ENCODE data around the gene DCXR.

Gene DCXR

DNA sequence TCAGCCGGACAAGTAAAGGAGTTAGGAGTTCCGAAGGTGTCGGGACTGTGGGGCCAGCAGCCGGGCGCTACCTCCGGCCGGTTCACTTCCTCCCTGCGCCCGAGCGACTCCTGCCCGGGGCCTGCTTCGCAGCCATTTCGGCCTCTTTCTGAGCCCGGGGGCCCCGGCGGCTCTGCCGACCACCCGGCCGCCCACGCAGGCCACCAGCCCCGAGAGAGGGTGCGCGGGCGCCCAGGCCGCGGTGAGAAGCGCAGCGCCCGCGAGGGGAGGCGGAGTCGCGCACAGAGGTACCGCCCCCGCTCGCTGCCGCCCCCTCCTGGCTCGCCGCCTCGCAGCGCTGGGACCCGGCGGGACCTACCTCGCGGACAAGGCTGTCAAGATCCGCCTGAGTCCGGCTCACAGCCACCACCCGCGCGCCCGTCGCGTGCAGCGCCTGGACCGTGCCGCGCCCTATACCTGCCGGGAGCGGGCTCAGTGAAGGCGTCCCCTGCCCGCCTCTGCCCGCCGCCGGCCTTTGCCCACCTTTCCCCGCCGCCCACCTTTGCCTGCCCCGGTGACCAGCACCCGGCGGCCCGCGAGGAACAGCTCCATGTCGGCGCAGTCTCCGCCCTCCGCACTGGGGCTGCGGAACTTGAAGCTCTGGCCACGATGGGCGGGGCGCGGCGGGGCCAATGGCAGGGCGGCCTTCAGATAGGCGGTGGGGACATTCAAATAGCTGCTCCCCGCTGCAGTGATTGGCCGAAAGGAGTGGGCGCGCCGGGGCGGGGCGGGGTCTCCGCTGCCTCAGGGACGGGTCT, at the start of gene DCXR:
DCXR (minus strand) TSS at position 606 of the 797 bp plus-strand sequence; CDS start at position 591, 15 bp downstream.
- Histone ChIP-seq H2AFZ (ENCODE audit: low read length, unreplicated experiment) (peak within 1 kb of the TSS; percentile 49), H3K4me1 (ENCODE audit: control insufficient read depth, insufficient read depth, low read length, unreplicated experiment) (peaks cover 4% of the 10 kb centered on the region), H3K27me3 (ENCODE audit: insufficient read depth, low read length) (no peaks in the 10 kb centered on the region), H3K27ac (ENCODE audit: low read depth, low read length) (peak within 1 kb of the TSS; percentile 57; the same call in 1 of the 2 replicates), H3K4me3 (ENCODE audit: low read depth, low read length) (peak within 1 kb of the TSS; percentile 80), H3K79me2 (ENCODE audit: control insufficient read depth, insufficient read depth, low read length, unreplicated experiment) (no peaks in the 10 kb centered on the region), H3K36me3 (ENCODE audit: insufficient read depth, low read length) (no peaks in the 10 kb centered on the region)

GRCh38 chr17:82085931-82086764, 48.7 kb upstream of the DCXR start:
- H3K4me1 ChIP-seq (ENCODE audit: control insufficient read depth, insufficient read depth, low read length, unreplicated experiment), result no peaks in the 10 kb centered on the region
- H3K27ac ChIP-seq (ENCODE audit: low read depth, low read length), result no peak overlapping the region
- no peak overlapping the region for H3K4me3 ChIP-seq (ENCODE audit: low read depth, low read length)
- H3K36me3 ChIP-seq (ENCODE audit: insufficient read depth, low read length), result peaks cover 21% of the 10 kb centered on the region; the same call in 1 of the 2 replicates
- no peak overlapping the region for H2AFZ ChIP-seq (ENCODE audit: low read length, unreplicated experiment)
- no peaks in the 10 kb centered on the region for H3K27me3 ChIP-seq (ENCODE audit: insufficient read depth, low read length)
- no peaks in the 10 kb centered on the region for H3K79me2 ChIP-seq (ENCODE audit: control insufficient read depth, insufficient read depth, low read length, unreplicated experiment)

GRCh38 chr17:82085031-82085861, 47.7 kb upstream of the DCXR start:
- H3K27ac ChIP-seq (ENCODE audit: low read depth, low read length), result no peak overlapping the region
- no peaks in the 10 kb centered on the region for H3K4me1 ChIP-seq (ENCODE audit: control insufficient read depth, insufficient read depth, low read length, unreplicated experiment)
- peaks cover 20% of the 10 kb centered on the region; the same call in 1 of the 2 replicates for H3K36me3 ChIP-seq (ENCODE audit: insufficient read depth, low read length)
- H3K79me2 ChIP-seq (ENCODE audit: control insufficient read depth, insufficient read depth, low read length, unreplicated experiment), result no peaks in the 10 kb centered on the region
- no peaks in the 10 kb centered on the region for H3K27me3 ChIP-seq (ENCODE audit: insufficient read depth, low read length)
- H3K4me3 ChIP-seq (ENCODE audit: low read depth, low read length), result no peak overlapping the region
- H2AFZ ChIP-seq (ENCODE audit: low read length, unreplicated experiment), result no peak overlapping the region

GRCh38 chr17:82084373-82085030, 47.0 kb upstream of the DCXR start:
- Histone ChIP-seq H3K27me3 (ENCODE audit: insufficient read depth, low read length) (no peaks in the 10 kb centered on the region), H3K27ac (ENCODE audit: low read depth, low read length) (no peak overlapping the region), H3K4me1 (ENCODE audit: control insufficient read depth, insufficient read depth, low read length, unreplicated experiment) (no peaks in the 10 kb centered on the region)

DNA sequence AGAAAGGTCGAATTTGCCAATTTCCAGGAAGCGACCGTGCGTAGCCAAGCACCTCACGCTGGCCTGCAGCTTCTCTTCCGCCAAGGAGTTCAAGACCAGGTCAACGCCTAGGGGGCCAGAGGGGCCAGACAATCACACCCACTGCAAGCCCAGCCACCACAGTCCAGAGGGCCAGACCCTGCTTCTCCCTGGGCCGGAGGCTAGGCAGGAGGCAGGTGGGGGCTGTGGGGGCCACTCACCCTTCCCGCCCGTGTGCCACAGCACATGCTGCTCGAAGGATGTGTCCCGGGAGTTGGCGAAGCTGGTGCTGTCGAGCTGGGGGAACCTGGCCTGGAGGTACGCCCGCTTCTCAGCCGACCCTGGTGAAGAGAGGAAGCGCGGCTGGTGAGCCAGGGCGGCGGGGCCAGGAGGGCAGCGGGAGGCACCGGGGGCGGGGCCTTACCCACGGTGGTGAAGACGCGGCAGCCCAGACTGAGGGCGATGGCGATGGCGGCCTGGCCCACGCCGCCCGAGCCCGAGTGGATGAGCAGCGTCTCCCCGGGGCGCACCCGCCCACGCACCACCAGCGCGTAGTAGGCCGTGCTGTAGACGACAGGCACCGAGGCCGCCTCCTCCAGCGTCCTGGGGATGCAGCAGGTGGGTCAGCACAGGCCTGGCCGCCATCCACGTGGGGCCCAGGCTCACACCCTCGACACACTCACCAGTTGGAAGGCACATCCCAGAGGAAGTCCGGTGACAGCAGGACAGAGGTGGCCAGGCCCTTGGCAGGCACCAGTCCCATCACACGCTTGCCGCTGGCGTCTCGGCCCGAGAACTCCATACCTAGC, 46.2 kb upstream of the DCXR start:
- H3K27ac ChIP-seq (ENCODE audit: low read depth, low read length), result no peak overlapping the region
- no peak overlapping the region for H2AFZ ChIP-seq (ENCODE audit: low read length, unreplicated experiment)
- H3K4me3 ChIP-seq (ENCODE audit: low read depth, low read length), result no peak overlapping the region
- no peaks in the 10 kb centered on the region for H3K4me1 ChIP-seq (ENCODE audit: control insufficient read depth, insufficient read depth, low read length, unreplicated experiment)
- no peaks in the 10 kb centered on the region for H3K27me3 ChIP-seq (ENCODE audit: insufficient read depth, low read length)
- H3K36me3 ChIP-seq (ENCODE audit: insufficient read depth, low read length), result peaks cover 29% of the 10 kb centered on the region; the same call in 1 of the 2 replicates
- no peaks in the 10 kb centered on the region for H3K79me2 ChIP-seq (ENCODE audit: control insufficient read depth, insufficient read depth, low read length, unreplicated experiment)

More at GRCh38 chr17:82084373-82085030, 47.0 kb upstream of the DCXR start:
- H3K4me3 ChIP-seq (ENCODE audit: low read depth, low read length), result no peak overlapping the region
- H2AFZ ChIP-seq (ENCODE audit: low read length, unreplicated experiment), result no peak overlapping the region
- no peaks in the 10 kb centered on the region for H3K79me2 ChIP-seq (ENCODE audit: control insufficient read depth, insufficient read depth, low read length, unreplicated experiment)
- H3K36me3 ChIP-seq (ENCODE audit: insufficient read depth, low read length), result peaks cover 25% of the 10 kb centered on the region; the same call in 1 of the 2 replicates

GRCh38 chr17:82083009-82083408, 45.5 kb upstream of the DCXR start:
- peaks cover 26% of the 10 kb centered on the region; the same call in 1 of the 2 replicates for H3K36me3 ChIP-seq (ENCODE audit: insufficient read depth, low read length)
- H3K27ac ChIP-seq (ENCODE audit: low read depth, low read length), result no peak overlapping the region
- no peaks in the 10 kb centered on the region for H3K4me1 ChIP-seq (ENCODE audit: control insufficient read depth, insufficient read depth, low read length, unreplicated experiment)

DNA sequence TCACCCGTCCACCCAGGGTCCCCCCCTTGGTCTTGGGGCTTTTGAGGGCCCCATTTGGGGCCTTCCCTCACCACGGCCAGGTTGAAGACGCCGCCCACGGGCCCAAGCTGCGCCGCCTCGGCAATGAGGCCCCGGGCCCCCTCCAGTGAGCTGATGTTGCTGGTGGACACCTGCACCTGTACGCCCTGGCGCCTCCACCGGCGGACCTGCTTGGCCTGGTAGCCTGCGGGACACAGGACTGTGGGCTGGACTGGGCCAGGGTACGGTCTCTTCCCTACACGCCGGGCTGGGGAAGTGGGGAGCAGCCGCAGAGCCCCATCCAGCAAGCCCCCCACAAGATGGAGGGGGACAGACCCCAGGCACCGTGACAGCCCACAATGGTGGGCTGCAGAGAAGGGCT, 45.0 kb upstream of the DCXR start:
- no peaks in the 10 kb centered on the region for H3K79me2 ChIP-seq (ENCODE audit: control insufficient read depth, insufficient read depth, low read length, unreplicated experiment)
- H3K4me3 ChIP-seq (ENCODE audit: low read depth, low read length), result no peak overlapping the region
- no peaks in the 10 kb centered on the region for H3K4me1 ChIP-seq (ENCODE audit: control insufficient read depth, insufficient read depth, low read length, unreplicated experiment)
- H3K36me3 ChIP-seq (ENCODE audit: insufficient read depth, low read length), result peaks cover 25% of the 10 kb centered on the region; the same call in 1 of the 2 replicates
- H3K27me3 ChIP-seq (ENCODE audit: insufficient read depth, low read length), result no peaks in the 10 kb centered on the region
- no peak overlapping the region for H2AFZ ChIP-seq (ENCODE audit: low read length, unreplicated experiment)
- no peak overlapping the region for H3K27ac ChIP-seq (ENCODE audit: low read depth, low read length)

More at GRCh38 chr17:82083009-82083408, 45.5 kb upstream of the DCXR start:
- Histone ChIP-seq H3K79me2 (ENCODE audit: control insufficient read depth, insufficient read depth, low read length, unreplicated experiment) (no peaks in the 10 kb centered on the region), H3K4me3 (ENCODE audit: low read depth, low read length) (no peak overlapping the region), H2AFZ (ENCODE audit: low read length, unreplicated experiment) (no peak overlapping the region), H3K27me3 (ENCODE audit: insufficient read depth, low read length) (no peaks in the 10 kb centered on the region)

- peaks cover 22% of the 10 kb centered on the region; the same call in 1 of the 2 replicates for H3K36me3 ChIP-seq (ENCODE audit: insufficient read depth, low read length)
- H3K27ac ChIP-seq (ENCODE audit: low read depth, low read length), result no peak overlapping the region
- H3K4me1 ChIP-seq (ENCODE audit: control insufficient read depth, insufficient read depth, low read length, unreplicated experiment), result no peaks in the 10 kb centered on the region
- H3K4me3 ChIP-seq (ENCODE audit: low read depth, low read length), result no peak overlapping the region
- no peaks in the 10 kb centered on the region for H3K27me3 ChIP-seq (ENCODE audit: insufficient read depth, low read length)
- H2AFZ ChIP-seq (ENCODE audit: low read length, unreplicated experiment), result no peak overlapping the region
- no peaks in the 10 kb centered on the region for H3K79me2 ChIP-seq (ENCODE audit: control insufficient read depth, insufficient read depth, low read length, unreplicated experiment)
Measured at GRCh38 chr17:82081966-82082365, 44.5 kb upstream of the DCXR start.

- no peak overlapping the region for H2AFZ ChIP-seq (ENCODE audit: low read length, unreplicated experiment)
- peaks cover 22% of the 10 kb centered on the region; the same call in 1 of the 2 replicates for H3K36me3 ChIP-seq (ENCODE audit: insufficient read depth, low read length)
- no peaks in the 10 kb centered on the region for H3K4me1 ChIP-seq (ENCODE audit: control insufficient read depth, insufficient read depth, low read length, unreplicated experiment)
- H3K27ac ChIP-seq (ENCODE audit: low read depth, low read length), result no peak overlapping the region
- no peaks in the 10 kb centered on the region for H3K27me3 ChIP-seq (ENCODE audit: insufficient read depth, low read length)
- H3K79me2 ChIP-seq (ENCODE audit: control insufficient read depth, insufficient read depth, low read length, unreplicated experiment), result no peaks in the 10 kb centered on the region
- no peak overlapping the region for H3K4me3 ChIP-seq (ENCODE audit: low read depth, low read length)
Measured at GRCh38 chr17:82081546-82081945, 44.0 kb upstream of the DCXR start.
